ENCODE data around the gene TAB2.
"Not testable (repeated sequence)": the region's sequence is repeated elsewhere in the genome, so short reads cannot be mapped to it uniquely, and the experiment has no call there.

Gene TAB2

GRCh38 chr6:149446791-149447376, 129.4 kb downstream of the TAB2 start:
- FAIRE-seq: no peak

GRCh38 chr6:149448821-149449453, 131.4 kb downstream of the TAB2 start:
- no peak for FAIRE-seq

DNA sequence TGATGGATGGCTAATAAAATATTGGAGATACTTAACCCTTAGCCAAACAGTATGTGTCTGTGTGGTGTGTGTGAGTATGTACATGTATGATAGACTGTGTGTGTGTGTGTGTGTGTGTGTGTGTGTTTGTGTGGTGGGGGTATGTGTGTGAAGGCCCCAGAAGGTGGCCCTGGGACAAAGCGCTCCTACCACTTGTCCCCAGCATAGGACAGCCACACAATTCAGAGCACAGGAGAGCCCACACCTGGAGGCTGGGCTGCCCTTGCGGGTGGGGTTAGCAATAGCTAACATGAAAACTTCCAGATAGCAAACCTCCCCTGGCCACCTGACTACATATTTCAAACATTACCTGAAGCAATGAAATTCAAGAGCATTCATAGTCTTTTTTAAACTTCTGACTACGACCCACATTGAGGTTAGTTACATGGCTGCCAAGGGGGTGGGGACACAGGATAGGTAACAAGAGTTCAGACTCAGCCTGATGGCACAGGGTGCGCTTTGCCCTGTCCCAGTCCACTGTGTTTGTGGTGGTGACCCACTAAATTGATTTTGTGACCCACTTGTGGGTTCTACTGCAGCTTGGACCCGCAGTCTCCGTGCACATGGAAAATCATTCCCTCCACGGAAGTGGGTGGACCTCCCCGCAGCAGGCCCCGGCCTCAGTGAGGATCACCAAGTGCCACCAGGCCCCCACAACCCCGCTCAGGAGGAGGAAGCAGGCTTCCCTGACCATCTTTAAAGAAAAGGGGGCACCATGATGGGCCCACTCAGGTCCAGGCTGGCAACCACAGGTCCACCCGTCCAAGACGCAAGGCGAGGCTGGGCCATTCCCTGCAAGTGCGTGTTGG, 132.5 kb downstream of the TAB2 start:
- FAIRE-seq: no peak

DNA sequence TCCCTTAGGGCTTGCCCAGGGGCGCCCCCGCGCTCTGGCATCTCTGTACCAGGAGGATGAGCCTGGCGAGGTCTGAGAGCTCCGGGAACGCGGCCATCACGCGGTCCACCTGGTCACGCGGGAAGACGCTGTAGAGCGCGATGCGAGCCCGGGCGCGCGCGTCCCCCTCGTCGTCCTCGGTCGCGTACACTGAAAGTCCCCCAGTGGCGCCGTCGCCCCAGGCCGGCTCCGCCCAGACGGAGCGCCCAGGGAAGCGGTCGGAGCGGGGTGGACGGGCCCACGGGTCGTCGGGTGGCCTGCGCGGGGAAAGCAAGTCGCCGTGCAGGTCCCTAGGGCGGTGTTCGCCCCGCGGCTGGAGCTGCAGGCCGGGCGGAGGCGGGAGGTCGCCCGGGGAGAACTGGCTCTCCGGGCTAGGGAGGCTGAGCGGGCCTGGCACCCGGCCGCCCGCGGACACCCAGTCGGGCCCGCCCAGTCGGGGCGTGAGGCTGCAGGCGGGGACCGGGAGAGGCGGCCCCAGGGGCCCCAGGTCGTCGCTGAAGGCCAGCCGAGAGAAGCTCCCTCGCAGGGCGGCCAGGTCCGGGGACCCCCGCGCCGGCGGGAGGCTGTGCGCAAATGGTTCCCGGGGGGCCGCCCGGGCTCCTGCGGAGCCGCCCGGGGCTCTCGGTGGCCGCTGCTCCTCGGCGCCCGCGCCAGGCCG, 133.3 kb downstream of the TAB2 start:
- no peak for FAIRE-seq

DNA sequence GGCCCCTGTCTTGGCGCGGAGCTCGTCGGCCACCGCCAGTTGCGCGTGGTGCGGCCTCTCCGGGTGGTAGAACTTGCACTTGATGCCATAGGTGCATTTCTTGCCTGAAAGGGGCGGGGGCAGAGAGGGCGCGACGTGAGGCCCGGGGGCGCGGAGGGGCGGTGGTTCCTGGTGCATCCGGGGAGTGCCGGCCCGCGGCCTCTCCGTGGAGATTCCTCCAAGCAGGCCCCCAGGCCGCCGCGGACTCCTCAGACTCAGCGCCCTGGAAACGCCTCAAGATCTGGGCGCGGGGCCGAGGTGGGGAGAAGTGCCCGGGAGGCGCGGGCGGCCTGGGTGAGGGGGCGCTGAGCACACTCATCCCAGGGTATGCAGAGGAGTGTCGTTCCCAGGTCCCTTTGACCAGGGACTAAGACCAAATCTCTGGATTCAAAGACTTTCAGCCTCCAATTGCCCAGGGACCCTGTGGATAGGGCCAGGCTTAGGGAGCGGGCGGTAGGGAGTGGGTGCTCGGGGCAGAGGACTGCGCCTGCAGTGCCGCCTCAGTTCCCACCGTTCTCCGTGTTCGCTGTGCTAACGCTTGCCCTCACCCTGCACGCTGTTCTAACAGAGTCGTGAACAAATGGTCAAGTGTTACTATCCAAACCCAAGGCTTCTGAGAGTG, 134.0 kb downstream of the TAB2 start:
- FAIRE-seq: no peak

- FAIRE-seq: no peak
Measured at GRCh38 chr6:149452037-149452939, 134.8 kb downstream of the TAB2 start.

DNA sequence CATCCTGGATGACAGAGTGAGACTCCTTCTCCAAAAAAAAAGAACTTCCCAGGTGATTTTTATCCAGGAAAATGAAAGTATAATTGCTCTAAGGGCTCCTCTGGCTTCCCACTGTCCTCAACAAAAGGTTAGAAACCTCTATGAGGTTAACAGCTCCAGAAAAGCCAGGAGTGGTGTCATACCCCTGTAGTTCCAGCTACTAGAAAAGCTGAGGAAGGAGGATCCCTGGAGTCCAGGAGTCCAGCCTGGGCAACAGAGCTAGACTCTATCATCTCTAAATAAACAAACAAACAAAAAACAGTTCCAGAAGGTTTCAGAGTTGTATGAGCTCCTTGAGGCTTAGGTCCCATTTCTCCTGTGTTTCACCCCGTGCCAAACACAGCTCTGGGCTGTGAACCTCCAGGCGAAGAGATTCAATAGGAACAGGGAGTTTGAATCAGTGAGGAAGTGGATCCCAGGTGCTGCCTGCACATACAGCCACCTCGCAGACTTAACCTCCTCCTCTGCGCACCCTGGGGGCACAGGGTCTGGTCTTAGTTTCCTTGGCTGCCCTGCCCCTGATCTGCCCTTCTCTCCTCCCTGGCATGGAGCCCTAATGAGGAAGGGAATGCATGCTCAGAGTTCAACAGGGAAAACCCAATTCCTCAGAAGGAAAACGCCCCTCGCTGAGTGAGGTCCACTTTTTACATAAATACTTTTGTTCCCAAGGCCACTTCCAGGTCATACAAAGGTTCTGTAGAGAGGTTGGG, 136.3 kb downstream of the TAB2 start:
- no peak for FAIRE-seq

DNA sequence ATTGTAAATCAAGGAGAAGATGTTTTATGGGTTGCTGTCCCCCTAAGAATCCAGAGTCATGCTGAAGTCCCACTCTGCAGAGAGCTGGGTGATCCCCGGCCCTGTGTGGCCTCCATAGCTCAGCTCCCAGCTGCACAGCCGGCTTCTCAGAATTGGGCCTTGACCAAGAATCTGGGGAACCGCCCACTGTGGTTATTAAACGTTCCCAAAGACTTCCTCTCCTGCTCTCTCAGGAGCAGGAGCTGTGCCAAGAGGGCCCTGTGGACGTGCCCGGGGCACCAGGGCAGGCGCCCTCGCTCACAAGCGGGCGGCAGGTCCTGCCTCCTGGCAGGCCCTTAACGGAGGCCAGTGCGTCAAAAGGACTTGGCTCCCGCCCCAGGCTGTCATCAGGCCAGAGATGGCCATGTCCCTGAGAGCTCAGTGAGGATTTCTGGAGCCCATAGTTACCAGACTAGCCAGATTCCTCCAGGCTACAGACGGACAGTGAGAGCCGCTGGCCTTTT, 136.9 kb downstream of the TAB2 start:
- FAIRE-seq: no peak

DNA sequence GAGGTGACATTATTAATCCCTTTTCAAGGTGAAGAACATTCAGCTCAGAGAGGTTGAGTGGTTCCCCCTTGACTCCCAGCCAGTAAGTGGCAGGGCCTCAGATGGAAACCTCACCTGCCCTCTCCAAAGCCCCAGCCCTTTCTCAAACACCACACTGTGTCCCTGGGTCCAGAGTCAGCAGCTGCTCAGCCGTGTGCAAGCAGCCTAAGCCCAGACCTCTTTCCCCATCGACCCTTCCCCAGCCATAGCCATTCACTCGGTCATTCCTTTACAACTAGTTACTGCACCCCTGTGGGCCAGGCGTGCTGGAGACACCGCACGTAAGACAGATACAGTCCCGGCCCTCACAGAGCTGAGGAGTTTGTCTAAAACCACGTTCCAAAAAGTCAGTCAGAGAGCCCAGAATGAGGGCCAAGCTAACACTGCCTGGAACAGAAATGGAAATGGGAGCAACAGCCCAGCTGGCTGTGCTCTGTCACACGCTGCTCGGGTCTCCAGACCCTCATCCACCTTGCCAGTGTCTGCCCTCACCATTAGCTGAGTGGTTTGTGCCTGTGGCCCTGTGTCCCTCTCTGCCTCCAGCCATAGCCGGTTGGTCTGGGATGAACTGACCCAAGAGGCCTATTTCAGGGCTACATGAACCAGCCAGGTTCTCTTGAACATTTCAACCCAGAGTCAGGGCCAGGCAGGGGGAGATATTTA, 137.7 kb downstream of the TAB2 start:
- no peak for FAIRE-seq

DNA sequence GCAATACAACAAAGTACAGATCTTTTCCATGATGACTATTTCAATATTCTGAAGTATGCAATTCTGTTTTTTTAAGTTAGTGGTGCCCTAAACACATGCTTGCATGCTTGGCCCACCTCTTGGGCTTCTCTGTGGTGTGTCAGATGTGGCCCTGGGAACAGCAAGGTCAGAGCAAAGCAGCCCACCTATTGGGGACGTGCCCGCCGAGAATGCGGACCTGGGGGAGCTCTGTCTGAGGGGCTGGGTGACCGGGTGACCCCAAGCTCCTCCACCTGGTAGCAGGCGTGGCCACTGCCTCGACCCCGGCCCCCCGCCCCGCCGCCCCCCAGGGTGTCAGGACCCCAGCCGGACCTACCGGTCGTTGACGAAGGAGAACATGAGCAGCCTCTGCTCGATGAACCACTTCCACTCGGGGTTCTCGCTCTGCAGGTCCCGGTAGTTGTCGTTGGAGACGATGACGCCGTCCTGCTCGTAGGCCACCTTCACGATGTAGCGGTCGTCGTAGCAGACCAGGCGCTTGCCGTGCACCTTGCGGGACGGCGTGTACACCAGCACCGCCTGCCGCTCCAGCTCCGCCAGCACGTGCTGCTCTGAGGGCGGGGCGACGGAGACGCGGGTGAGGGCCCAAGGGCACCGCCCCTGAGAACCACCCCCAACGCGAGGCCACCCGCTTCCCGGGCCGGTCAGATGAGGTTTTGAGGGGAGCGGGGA, 139.0 kb downstream of the TAB2 start:
- FAIRE-seq: no peak

DNA sequence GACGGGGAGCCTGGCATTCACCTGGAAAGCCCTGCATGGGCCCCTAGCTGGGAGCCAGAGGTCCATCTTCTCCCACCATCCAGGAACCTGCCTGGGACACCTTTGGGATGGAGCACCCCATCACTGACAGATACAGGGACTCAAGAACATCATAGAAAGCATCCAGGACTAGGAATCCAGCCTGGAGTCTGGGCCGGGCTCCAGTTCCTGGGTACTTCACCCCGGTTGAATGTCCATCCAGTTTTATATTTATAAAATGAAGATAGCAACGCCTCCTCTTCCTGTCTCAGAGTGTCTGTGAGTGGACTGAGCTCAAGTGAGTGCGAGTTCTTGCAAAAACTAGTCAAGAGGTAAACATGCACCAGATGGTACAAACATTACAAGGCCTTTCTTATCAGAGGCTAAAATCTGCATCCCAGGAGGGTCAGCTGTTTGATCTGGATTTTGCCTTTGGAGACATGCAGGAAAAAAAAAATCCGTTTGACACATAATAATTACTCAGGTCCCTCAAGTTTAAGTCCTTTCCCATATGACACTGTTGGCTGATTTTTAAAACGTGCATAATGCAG, 139.9 kb downstream of the TAB2 start:
- FAIRE-seq: no peak

DNA sequence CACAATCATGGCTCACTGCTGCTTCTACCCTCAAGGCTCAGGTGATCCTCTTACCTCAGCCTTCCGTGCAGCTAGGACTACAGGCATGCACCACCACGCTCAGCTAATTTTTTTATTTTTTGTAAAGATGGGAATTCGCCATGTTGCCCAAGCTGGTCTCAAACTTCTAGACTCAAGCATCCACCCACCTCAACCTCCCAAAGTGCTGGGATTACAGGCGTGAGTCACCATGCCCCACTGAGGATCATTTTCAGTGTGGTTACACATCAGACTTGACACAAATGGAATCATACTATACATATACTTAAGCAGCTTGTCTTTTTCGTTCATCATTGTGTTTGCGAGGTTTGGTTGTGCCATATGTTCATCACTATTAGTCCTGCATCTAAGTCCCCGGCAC, 140.7 kb downstream of the TAB2 start:
- no peak for FAIRE-seq

GRCh38 chr6:149458806-149459205, 141.3 kb downstream of the TAB2 start:
- FAIRE-seq: no peak

- no peak for FAIRE-seq
Measured at GRCh38 chr6:149459761-149460160, 142.2 kb downstream of the TAB2 start.

DNA sequence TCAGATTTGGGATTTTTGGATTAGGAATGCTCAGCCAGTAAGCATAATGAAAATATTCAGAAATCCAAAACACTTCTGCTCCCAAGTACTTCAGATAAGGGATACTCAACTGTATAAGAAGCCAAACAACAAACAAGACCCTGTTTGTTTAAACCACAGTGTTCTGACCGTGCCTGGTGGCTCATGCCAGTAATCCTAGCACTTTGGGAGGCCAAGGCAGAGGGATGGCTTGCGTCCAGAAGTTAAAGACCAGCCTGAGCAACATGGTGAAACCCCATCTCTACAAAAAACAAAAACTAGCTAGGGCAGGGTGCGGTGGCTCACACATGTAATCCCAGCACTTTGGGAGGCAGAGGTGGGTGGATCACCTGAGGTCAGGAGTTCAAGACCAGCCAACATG, 142.7 kb downstream of the TAB2 start:
- not testable (repeated sequence) for FAIRE-seq

All from TTC549 (cell line).